ENCODE data around the gene PRRG2.
A peak's percentile ranks its signal among the peaks of the same experiment; 100 is the strongest.
"Not testable (repeated sequence)": the region's sequence is repeated elsewhere in the genome, so short reads cannot be mapped to it uniquely, and the experiment has no call there.

Gene PRRG2

DNA sequence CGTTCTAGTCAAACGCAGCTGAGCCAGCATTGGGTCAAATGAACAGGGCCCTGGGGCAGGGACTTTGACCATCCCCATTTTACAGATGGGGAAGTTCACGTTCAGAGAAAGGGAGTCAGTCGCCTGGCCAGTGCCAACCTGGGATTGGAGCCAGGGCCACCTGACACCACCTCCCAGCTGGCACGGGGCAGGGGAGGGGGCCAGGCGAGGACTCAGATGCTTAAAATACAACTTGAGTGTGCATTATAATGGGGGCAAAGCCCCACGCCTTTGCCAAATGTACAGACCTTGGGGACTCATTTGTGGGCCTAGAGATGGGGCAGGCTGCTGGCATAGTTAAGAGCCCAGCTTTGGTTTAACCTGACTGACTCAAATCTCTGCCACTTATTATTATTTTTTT, 24.5 kb downstream of the PRRG2 start:
- no peak for DNase-seq

DNA sequence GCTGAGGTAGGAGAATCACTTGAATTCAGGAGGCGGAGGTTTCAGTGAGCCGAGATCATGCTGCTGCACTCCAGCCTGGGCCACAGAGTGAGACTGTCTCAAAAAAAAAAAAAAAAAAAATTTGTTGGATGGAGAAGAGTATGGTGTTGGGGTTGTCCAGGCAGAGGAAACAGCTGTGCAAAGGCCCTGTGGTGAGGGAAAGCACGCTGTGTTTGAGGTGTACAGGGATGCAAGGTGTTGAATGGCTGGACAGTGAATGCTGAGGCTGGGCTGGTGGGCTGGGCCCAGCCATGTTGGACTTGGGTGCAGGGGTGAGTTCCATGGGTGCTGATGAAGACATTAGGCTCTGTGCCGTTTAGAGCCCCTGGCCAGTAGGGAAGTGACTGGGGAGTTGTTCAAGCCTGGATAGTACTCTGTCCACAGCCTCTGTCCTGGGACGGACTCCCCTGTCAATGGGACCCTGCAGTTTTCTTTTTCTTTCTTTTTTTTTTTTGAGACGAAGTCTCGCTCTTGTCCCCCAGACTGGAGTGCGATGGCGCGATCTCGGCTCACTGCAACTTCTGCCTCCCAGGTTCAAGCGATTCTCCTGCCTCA, 28.5 kb downstream of the PRRG2 start:
- no peak for DNase-seq

DNA sequence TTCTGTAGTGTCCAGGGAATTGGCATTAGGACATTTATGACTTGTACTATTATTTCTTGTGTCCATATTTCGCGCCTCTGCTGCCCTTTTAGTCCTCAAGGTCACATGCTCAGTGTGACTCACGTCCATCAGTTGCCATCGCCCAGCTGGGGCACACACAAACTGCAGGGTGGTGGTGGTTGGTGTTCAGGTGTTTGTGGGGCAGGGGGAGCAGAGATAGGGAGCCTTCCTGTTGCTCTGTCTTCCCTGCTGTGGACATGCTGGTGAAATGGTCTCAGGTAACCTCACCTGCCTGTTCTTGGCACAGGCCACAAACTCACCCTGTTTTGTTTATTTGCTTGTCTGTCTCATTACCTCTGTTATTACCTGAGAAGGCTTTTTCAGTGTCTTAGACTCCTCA, 32.3 kb downstream of the PRRG2 start:
- DNase-seq: no peak

GRCh38 chr19:49614096-49614833, 33.1 kb downstream of the PRRG2 start:
- DNase-seq: no peak

DNA sequence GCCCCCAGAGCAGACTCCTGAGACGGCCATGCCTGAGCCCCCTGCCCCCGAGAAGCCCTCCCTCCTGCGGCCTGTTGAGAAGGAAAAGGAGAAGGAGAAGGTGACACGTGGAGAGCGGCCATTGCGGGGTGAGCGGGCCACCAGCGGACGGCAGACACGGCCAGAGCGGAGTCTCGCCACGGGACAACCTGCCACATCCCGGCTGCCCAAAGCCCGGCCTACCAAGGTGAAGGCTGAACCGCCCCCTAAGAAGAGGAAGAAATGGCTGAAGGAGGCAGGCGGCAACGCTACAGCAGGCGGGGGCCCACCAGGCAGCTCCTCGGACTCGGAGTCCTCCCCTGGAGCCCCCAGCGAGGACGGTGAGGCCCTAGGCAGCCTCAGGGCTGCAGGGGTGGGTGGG, 34.7 kb downstream of the PRRG2 start:
- no peak for DNase-seq

- no peak for DNase-seq
These were observed 35.4 kb downstream of the PRRG2 start for GRCh38 chr19:49616532-49616931.

GRCh38 chr19:49616945-49617344, 35.8 kb downstream of the PRRG2 start:
- DNase-seq: no peak

- not testable (repeated sequence) for DNase-seq
These were observed 36.7 kb downstream of the PRRG2 start for GRCh38 chr19:49617860-49618259.

DNA sequence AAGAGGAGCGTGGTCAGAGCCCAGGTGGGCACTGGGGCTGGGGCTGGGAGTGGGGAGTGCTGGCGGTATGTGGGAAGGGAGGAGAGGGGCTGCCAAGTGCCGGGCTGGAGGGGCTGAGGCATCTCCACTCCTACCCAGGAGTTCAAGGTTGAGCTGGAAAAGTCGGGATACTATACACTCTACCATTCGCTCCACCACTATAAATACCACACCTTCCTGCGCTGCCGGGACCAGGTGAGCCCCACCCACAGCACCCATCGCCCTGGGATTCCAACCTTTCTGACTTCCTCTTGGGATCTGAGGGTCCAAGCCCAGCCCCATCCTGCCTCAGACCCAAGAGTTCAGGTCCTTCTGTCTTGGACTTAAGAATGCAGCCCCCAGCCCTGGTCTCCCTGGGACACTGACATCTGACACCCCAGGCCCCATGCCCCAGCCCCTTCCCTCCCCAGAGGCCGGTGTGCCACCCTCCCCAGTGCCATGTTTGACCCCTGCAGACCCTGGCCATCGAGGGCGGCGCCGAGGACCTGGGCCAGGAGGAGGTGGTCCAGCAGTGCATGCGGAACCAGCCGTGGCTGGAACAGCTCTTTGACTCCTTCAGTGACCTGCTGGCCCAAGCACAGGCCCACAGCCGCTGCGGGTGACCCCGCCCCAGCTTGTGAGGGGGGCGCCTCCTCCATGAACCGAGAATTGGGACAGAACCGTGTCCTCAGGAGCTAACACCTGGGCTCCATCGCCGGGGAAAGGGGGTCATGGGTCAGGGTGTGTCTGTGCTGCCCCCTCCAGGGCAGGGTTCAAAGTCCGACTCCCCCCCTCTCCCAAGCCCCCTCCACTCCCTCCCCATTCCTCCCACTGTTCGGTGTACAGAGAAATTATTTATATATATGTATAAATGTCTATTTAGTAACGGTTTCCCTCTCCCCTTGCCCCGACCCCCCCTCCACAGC, 44.1 kb downstream of the PRRG2 start:
- DNase-seq: no peak

GRCh38 chr19:49626226-49626625, 45.1 kb downstream of the PRRG2 start:
- DNase-seq: no peak

DNA sequence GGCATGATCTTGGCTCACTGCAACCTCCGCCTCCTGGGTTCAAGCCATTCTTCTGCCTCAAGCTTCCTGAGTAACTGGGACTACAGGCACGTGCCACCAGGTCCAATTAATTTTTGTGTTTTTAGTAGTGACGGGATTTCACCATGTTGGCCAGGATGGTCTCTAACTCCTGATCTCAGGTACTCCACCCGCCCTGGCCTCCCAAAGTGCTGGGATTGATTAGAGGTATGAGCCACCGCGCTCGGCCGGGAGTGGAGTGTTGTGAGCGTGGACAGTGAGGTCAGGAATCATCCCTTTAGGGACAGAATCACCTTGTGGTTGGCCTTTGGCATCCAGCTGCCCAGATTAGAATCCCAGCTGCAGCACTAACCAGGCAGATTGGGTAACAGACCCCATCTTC, 48.5 kb downstream of the PRRG2 start:
- no peak for DNase-seq

- no peak for DNase-seq
These were observed 50.0 kb downstream of the PRRG2 start for GRCh38 chr19:49631014-49631588.

GRCh38 chr19:49631610-49632192, 50.6 kb downstream of the PRRG2 start:
- DNase-seq: no peak

DNA sequence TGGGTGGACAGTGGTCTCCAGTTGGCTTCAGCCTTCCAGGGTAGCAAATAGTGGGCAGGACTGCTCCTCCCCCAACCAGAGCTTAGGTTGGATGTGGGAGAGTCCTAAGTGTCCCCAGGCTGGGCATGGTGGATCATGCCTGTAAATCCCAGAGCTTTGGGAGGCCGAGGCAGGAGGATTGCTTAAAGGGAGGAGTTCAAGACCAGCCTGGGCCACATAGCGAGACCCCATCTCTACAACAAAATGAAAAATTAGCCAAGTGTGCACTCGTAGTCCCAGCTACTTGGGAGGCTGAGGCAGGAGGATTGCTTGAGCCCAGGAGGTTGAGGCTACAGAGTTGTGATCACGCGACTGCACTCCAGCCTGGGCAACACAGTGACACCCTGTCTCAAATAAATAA, 51.5 kb downstream of the PRRG2 start:
- no peak for DNase-seq

- DNase-seq: not testable (repeated sequence)
These were observed 52.2 kb downstream of the PRRG2 start for GRCh38 chr19:49633273-49633672.

- DNase-seq: no peak
These were observed 54.6 kb downstream of the PRRG2 start for GRCh38 chr19:49635530-49636232.

GRCh38 chr19:49636233-49636932, 55.3 kb downstream of the PRRG2 start:
- no peak for DNase-seq

DNA sequence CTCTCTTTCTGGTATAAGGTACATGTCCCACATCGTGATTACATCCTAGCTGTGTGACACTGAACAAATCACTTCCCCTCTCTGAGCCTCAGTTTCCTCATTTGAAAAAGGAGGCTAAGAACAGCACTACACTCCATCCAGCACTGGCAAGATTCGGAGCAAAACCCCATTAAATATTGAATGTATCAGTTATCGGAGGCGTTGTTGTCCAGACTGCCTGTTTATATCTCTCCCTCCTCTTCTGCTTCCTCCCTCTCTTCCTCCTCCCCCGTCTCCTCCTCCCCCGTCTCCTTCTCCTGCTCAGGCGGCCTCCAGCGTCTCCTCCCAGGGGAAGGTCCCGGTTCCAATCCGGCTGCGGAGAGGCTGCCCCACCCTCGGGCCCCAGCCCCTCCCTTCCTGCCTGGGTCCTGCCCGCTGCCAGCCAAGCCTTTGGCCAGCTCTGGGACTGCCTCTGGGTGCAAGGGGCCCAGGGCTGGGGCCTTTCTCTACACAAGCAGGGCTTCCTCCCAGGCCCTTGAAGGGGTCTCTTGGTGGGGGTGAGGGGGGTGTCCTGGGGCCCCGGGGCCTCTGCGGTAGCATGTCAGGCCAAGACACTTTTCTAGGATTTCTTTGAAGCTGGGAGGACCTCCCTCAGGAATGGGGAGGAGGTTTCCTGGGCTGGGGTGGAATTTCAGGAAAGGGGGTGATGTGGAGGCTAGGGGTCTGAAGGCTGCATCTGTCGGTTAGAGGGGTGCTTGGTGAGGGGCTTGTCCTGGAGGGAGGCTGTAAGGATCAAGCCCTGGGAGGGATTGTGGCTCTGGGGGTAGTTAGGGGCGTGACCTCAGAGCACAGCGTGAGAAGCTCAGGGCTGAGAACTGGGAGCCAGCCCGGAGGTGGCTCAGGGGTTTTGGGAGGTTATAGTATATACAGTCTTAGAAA, 57.0 kb downstream of the PRRG2 start:
- no peak for DNase-seq

- DNase-seq: peak; percentile 52
These were observed 58.4 kb downstream of the PRRG2 start for GRCh38 chr19:49639401-49640112.

All from right kidney (tissue), 1 donor.